AG10803 (cell line): ENCODE data around the gene RNF5.

Experiments used
- DNase-seq: peaks from one replicate; pipeline ENCODE4 v3.0.0; 2010; ENCODE audit warnings: low read depth
- H3K4me3 ChIP-seq: 2 replicates; pipeline ENCODE4 v1.5.1; 2011; ENCODE audit warnings: mild to moderate bottlenecking, low read length, control low read depth
- CTCF ChIP-seq: conservative IDR thresholded peaks from 2 replicates; pipeline ENCODE4 v1.5.1; 2011; ENCODE audit warnings: mild to moderate bottlenecking, low read length, control low read depth, inconsistent platforms

The RNF5 gene

GRCh38 chr6:32177183-32177787, 920 bp upstream of the RNF5 start:
- DNase-seq: no peak
- TF ChIP-seq CTCF: no peak

GRCh38 chr6:32178547-32179440, 589 bp downstream of the RNF5 start:
- H3K4me3 ChIP-seq: peak overlapping the region; percentile 97
- TF ChIP-seq CTCF: no peak
- DNase-seq: no peak

More at GRCh38 chr6:32177183-32177787, 920 bp upstream of the RNF5 start:
- H3K4me3 ChIP-seq: peak overlapping the region; percentile 97

- TF ChIP-seq CTCF: no peak
- DNase-seq: no peak
- no peak overlapping the region for H3K4me3 ChIP-seq
These were observed 1.7 kb downstream of the RNF5 start for GRCh38 chr6:32179766-32180405.

- TF ChIP-seq CTCF: no peak
- DNase-seq: no peak
- no peak overlapping the region for H3K4me3 ChIP-seq
These were observed 3.0 kb downstream of the RNF5 start for GRCh38 chr6:32181148-32181702.

GRCh38 chr6:32181915-32182529, 3.8 kb downstream of the RNF5 start:
- H3K4me3 ChIP-seq: no peak overlapping the region
- DNase-seq: no peak
- no peak for TF ChIP-seq CTCF

- H3K4me3 ChIP-seq: no peak overlapping the region
- TF ChIP-seq CTCF: no peak
- DNase-seq: no peak
These were observed 4.4 kb downstream of the RNF5 start for GRCh38 chr6:32182555-32182981.
